WTC11 (cell line): ENCODE data around the gene HRCT1.

Source experiments
- CTCF ChIP-seq: fragments of 200-600 bp; IDR thresholded peaks from 2 replicates; pipeline ENCODE4 v1.8.0; 2022; ENCODE audit warnings: antibody characterized with exemption
- E2F5 ChIP-seq: sonication (generic); formaldehyde crosslinking; IDR thresholded peaks from 2 replicates; pipeline ENCODE4 v1.8.1; 2022; ENCODE audit warnings: mild to moderate bottlenecking, moderate library complexity, missing genetic modification reagents
- SP1 ChIP-seq: sonication (generic); formaldehyde crosslinking; conservative IDR thresholded peaks from 2 replicates; pipeline ENCODE4 v1.8.1; 2022; ENCODE audit warnings: missing genetic modification reagents
- TP53 ChIP-seq: sonication (generic); formaldehyde crosslinking; IDR thresholded peaks from 2 replicates; pipeline ENCODE4 v1.8.1; 2023; ENCODE audit warnings: mild to moderate bottlenecking, missing genetic modification reagents
- USF2 ChIP-seq: sonication (generic); formaldehyde crosslinking; IDR thresholded peaks from 2 replicates; pipeline ENCODE4 v1.8.1; 2023; ENCODE audit warnings: mild to moderate bottlenecking, missing genetic modification reagents, moderate library complexity

- TF ChIP-seq USF2 (CRISPR knock-in tag) (no peak), TP53 (CRISPR knock-in tag) (no peak), E2F5 (no peak), CTCF (no peak), SP1 (CRISPR knock-in tag) (no peak)
Observed at GRCh38 chr9:35951736-35952135, 45.7 kb downstream of the HRCT1 start.
